Peyer's patch (tissue), 4 donors: Measurements from ENCODE around the gene QDPR.

Source experiments
- CTCF ChIP-seq, 6 experiments: fragments of 450-650 bp in 4 of 6; fragments of 200-600 bp in 2 of 6; sonication (generic) in 1 of 6; IDR thresholded peaks; one replicate each; pipeline ENCODE4 v1.5.1; 2017 to 2019; ENCODE audit warnings: antibody characterized with exemption in 6 of 6, mild to moderate bottlenecking in 3 of 6, moderate library complexity in 1 of 6
- POLR2A ChIP-seq, 2 donors: fragments of 450-650 bp; IDR thresholded peaks; one replicate each; pipeline ENCODE4 v1.5.1; 2017; ENCODE audit warnings: antibody characterized with exemption in 2 of 2, mild to moderate bottlenecking in 2 of 2, moderate library complexity in 2 of 2

- TF ChIP-seq CTCF (IDR thresholded peaks at IDR 0.05) (no peak), POLR2A (IDR thresholded peaks at IDR 0.05) (no peak)
Observed at GRCh38 chr4:17544205-17544604, 32.3 kb upstream of the QDPR start.
